Measurements from ENCODE around the gene ITPR2. TPM values are rescaled to one million over a fixed set of nuclear protein-coding genes. Genes with fewer than 3 reads are reported as not detected.

ITPR2 gene
- total and polyA plus RNA-seq, 4 donors = 4.1 to 47.0 (median 26.5) TPM

- TF ChIP-seq, protein P1, sequence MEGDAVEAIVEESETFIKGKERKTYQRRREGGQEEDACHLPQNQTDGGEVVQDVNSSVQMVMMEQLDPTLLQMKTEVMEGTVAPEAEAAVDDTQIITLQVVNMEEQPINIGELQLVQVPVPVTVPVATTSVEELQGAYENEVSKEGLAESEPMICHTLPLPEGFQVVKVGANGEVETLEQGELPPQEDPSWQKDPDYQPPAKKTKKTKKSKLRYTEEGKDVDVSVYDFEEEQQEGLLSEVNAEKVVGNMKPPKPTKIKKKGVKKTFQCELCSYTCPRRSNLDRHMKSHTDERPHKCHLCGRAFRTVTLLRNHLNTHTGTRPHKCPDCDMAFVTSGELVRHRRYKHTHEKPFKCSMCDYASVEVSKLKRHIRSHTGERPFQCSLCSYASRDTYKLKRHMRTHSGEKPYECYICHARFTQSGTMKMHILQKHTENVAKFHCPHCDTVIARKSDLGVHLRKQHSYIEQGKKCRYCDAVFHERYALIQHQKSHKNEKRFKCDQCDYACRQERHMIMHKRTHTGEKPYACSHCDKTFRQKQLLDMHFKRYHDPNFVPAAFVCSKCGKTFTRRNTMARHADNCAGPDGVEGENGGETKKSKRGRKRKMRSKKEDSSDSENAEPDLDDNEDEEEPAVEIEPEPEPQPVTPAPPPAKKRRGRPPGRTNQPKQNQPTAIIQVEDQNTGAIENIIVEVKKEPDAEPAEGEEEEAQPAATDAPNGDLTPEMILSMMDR (IDR thresholded peaks at IDR 0.05; ENCODE audit: control extremely low read depth, extremely low read depth) = no peak
- ATAC-seq (ENCODE audit: insufficient read depth, low FRiP score) (no peak), DNase-seq (no peak)
- WGBS, 2 donors = 90 to 94% methylated on average over 4 of the region's 4 CpGs
- no peaks in the 10 kb centered on the region for H3K27me3 ChIP-seq (ENCODE audit: control insufficient read depth in 3 of 3, insufficient read depth in 3 of 3, low read length in 2 of 3)
- H3K4me1 ChIP-seq (ENCODE audit: control insufficient read depth in 5 of 5, insufficient read depth in 5 of 5, low read length in 5 of 5) = peaks cover 0 to 4% (median 0%) of the 10 kb centered on the region in 5 donors
- H3K4me3 ChIP-seq = no peak overlapping the region
- H3K9ac ChIP-seq (ENCODE audit: insufficient read depth in 1 of 2, low read length in 2 of 2) = no peak overlapping the region
- H3K36me3 ChIP-seq (ENCODE audit: control insufficient read depth in 4 of 4, insufficient read depth in 4 of 4, low read length in 4 of 4) = no peaks in the 10 kb centered on the region
- H3K27ac ChIP-seq (ENCODE audit: low read depth in 1 of 2, low read length in 1 of 2) = no peak overlapping the region
- no peaks in the 10 kb centered on the region for H3K9me3 ChIP-seq (ENCODE audit: control insufficient read depth in 4 of 4, insufficient read depth in 3 of 4, low read length in 3 of 4)
Measured at GRCh38 chr12:26295001-26295400, 538.0 kb downstream of the ITPR2 start.

GRCh38 chr12:26293612-26294011 is 539.4 kb downstream of the ITPR2 start:
- H3K4me3 ChIP-seq = no peak overlapping the region
- no peaks in the 10 kb centered on the region for H3K36me3 ChIP-seq (ENCODE audit: control insufficient read depth in 4 of 4, insufficient read depth in 4 of 4, low read length in 4 of 4)
- peaks cover 0 to 4% (median 0%) of the 10 kb centered on the region in 5 donors for H3K4me1 ChIP-seq (ENCODE audit: control insufficient read depth in 5 of 5, insufficient read depth in 5 of 5, low read length in 5 of 5)
- no peaks in the 10 kb centered on the region for H3K27me3 ChIP-seq (ENCODE audit: control insufficient read depth in 3 of 3, insufficient read depth in 3 of 3, low read length in 2 of 3)
- TF ChIP-seq, protein P1 (IDR thresholded peaks at IDR 0.05; ENCODE audit: control extremely low read depth, extremely low read depth) = no peak
- DNase-seq = no peak
- no peak for ATAC-seq (ENCODE audit: insufficient read depth, low FRiP score)
- H3K9ac ChIP-seq (ENCODE audit: insufficient read depth in 1 of 2, low read length in 2 of 2) = no peak overlapping the region
- 71 to 84% methylated on average over 2 of the region's 2 CpGs for WGBS, 2 donors
- H3K9me3 ChIP-seq (ENCODE audit: control insufficient read depth in 4 of 4, insufficient read depth in 3 of 4, low read length in 3 of 4) = no peaks in the 10 kb centered on the region
- H3K27ac ChIP-seq (ENCODE audit: low read depth in 1 of 2, low read length in 1 of 2) = no peak overlapping the region

GRCh38 chr12:26292596-26292995 is 540.4 kb downstream of the ITPR2 start:
- DNase-seq (no peak), ATAC-seq (ENCODE audit: insufficient read depth, low FRiP score) (no peak)
- H3K9me3 ChIP-seq (ENCODE audit: control insufficient read depth in 4 of 4, insufficient read depth in 3 of 4, low read length in 3 of 4) = no peaks in the 10 kb centered on the region
- WGBS, 2 donors = 91 to 95% methylated on average over 1 of the region's 1 CpG
- H3K9ac ChIP-seq (ENCODE audit: insufficient read depth in 1 of 2, low read length in 2 of 2) = no peak overlapping the region
- no peak overlapping the region for H3K4me3 ChIP-seq
- H3K27ac ChIP-seq (ENCODE audit: low read depth in 1 of 2, low read length in 1 of 2) = no peak overlapping the region
- TF ChIP-seq, protein P1 (IDR thresholded peaks at IDR 0.05; ENCODE audit: control extremely low read depth, extremely low read depth) = no peak
- peaks cover 0 to 1% (median 0%) of the 10 kb centered on the region in 5 donors for H3K4me1 ChIP-seq (ENCODE audit: control insufficient read depth in 5 of 5, insufficient read depth in 5 of 5, low read length in 5 of 5)
- H3K27me3 ChIP-seq (ENCODE audit: control insufficient read depth in 3 of 3, insufficient read depth in 3 of 3, low read length in 2 of 3) = no peaks in the 10 kb centered on the region
- no peaks in the 10 kb centered on the region for H3K36me3 ChIP-seq (ENCODE audit: control insufficient read depth in 4 of 4, insufficient read depth in 4 of 4, low read length in 4 of 4)

- Histone ChIP-seq H3K36me3 (ENCODE audit: control insufficient read depth in 4 of 4, insufficient read depth in 4 of 4, low read length in 4 of 4) (no peaks in the 10 kb centered on the region), H3K9me3 (ENCODE audit: control insufficient read depth in 4 of 4, insufficient read depth in 3 of 4, low read length in 3 of 4) (no peaks in the 10 kb centered on the region), H3K9ac (ENCODE audit: insufficient read depth in 1 of 2, low read length in 2 of 2) (no peak overlapping the region), H3K27ac (ENCODE audit: low read depth in 1 of 2, low read length in 1 of 2) (no peak overlapping the region), H3K4me3 (no peak overlapping the region), H3K4me1 (ENCODE audit: control insufficient read depth in 5 of 5, insufficient read depth in 5 of 5, low read length in 5 of 5) (peaks cover 0 to 2% (median 0%) of the 10 kb centered on the region in 5 donors), H3K27me3 (ENCODE audit: control insufficient read depth in 3 of 3, insufficient read depth in 3 of 3, low read length in 2 of 3) (no peaks in the 10 kb centered on the region)
- DNase-seq = no peak
- ATAC-seq (ENCODE audit: insufficient read depth, low FRiP score) = no peak
- 82 to 95% methylated on average over 2 of the region's 2 CpGs for WGBS, 2 donors
- TF ChIP-seq, protein P1 (IDR thresholded peaks at IDR 0.05; ENCODE audit: control extremely low read depth, extremely low read depth) = no peak
Measured at GRCh38 chr12:26290565-26290964, 542.4 kb downstream of the ITPR2 start.
